IMR-90 (cell line): ENCODE measurements around the gene REPS2. TPM values are rescaled to one million over a fixed set of nuclear protein-coding genes. Genes with fewer than 3 reads are reported as not detected.

ENCODE experiments used
- ATAC-seq: fragments of 200-7000 bp; cut with Tn5 transposase; 2 replicates; pipeline ENCODE4 v1.9.1; 2020; ENCODE audit warnings: low read depth, mild to moderate bottlenecking, moderate library complexity
- BruUV-seq: library from RNA; stranded (reverse); fragments of 400-500 nt; replicated peaks from 2 replicates; lab custom pipeline; 2021; lab: Mats Ljungman, UMichigan
- CTCF ChIA-PET: fragments of 300-600 bp; formaldehyde crosslinking; extraction: SDS; loops from one replicate; lab custom pipeline; 2021; ENCODE audit warnings: antibody characterized with exemption; lab: Yijun Ruan, JAX
- POLR2A ChIA-PET: fragments of 300-600 bp; sonication (Branson Sonifier 250); formaldehyde crosslinking; loops from one replicate; lab custom pipeline; 2022; ENCODE audit warnings: antibody characterized with exemption; ENCODE audit not compliant: unreplicated experiment; lab: Charles Lee
- DNase-seq: peaks from one replicate; pipeline ENCODE4 v3.0.0; 2013
- H2AFZ ChIP-seq: replicated peaks from 2 replicates; pipeline ENCODE3; 2013; ENCODE audit warnings: low read length, mild to moderate bottlenecking; ENCODE audit not compliant: poor library complexity
- H2AK5ac ChIP-seq: 2 replicates; pipeline ENCODE4 v1.6.1; 2013; ENCODE audit warnings: low read depth, low read length, inconsistent platforms
- H2AK9ac ChIP-seq: replicated peaks from 2 replicates; pipeline ENCODE3; 2013; ENCODE audit warnings: mild to moderate bottlenecking, low read depth, low read length, moderate library complexity; ENCODE audit not compliant: poor library complexity
- H2BK120ac ChIP-seq: 2 replicates; pipeline ENCODE4 v1.6.1; 2013; ENCODE audit warnings: low read depth, low read length, inconsistent platforms
- H2BK15ac ChIP-seq: 3 replicates; pipeline ENCODE4 v1.6.1; 2013; ENCODE audit warnings: low read depth, low read length, inconsistent platforms
- H2BK20ac ChIP-seq: 2 replicates; pipeline ENCODE4 v1.6.1; 2013; ENCODE audit warnings: low read depth, mild to moderate bottlenecking, inconsistent platforms, low read length, moderate library complexity
- H2BK5ac ChIP-seq: 2 replicates; pipeline ENCODE4 v1.6.1; 2013; ENCODE audit warnings: mild to moderate bottlenecking, low read depth, low read length, inconsistent platforms; ENCODE audit not compliant: poor library complexity, severe bottlenecking
- H3K14ac ChIP-seq: replicated peaks from 2 replicates; pipeline ENCODE4 v1.6.1; 2013; ENCODE audit warnings: low read depth, low read length, inconsistent platforms
- H3K18ac ChIP-seq: 2 replicates; pipeline ENCODE4 v1.6.1; 2013; ENCODE audit warnings: low read depth, low read length, control low read depth
- H3K23ac ChIP-seq: 2 replicates; pipeline ENCODE4 v1.6.1; 2013; ENCODE audit warnings: low read depth, low read length, inconsistent platforms
- H3K27ac ChIP-seq: 2 replicates; pipeline ENCODE4 v1.5.1; 2013; ENCODE audit warnings: mild to moderate bottlenecking, control low read depth, low read length; ENCODE audit not compliant: insufficient read depth
- H3K27me3 ChIP-seq: 2 replicates; pipeline ENCODE4 v1.6.1; 2013; ENCODE audit warnings: low read length; ENCODE audit not compliant: control insufficient read depth, insufficient read depth
- H3K36me3 ChIP-seq: 2 replicates; pipeline ENCODE4 v1.6.1; 2013; ENCODE audit warnings: low read length, mixed read lengths; ENCODE audit not compliant: control insufficient read depth, insufficient read depth
- H3K4ac ChIP-seq: 2 replicates; pipeline ENCODE4 v1.6.1; 2013; ENCODE audit warnings: low read depth, low read length, inconsistent platforms
- H3K4me1 ChIP-seq: 2 replicates; pipeline ENCODE4 v1.6.1; 2013; ENCODE audit warnings: low read length, mixed read lengths; ENCODE audit not compliant: control insufficient read depth, insufficient read depth
- H3K4me2 ChIP-seq: 2 replicates; pipeline ENCODE4 v1.6.1; 2013; ENCODE audit warnings: low read depth, mild to moderate bottlenecking, control low read depth, low read length, moderate library complexity
- H3K4me3 ChIP-seq: 2 replicates; pipeline ENCODE4 v1.5.1; 2013; ENCODE audit warnings: low read depth, mild to moderate bottlenecking, control low read depth, low read length, moderate library complexity; ENCODE audit not compliant: insufficient read depth
- H3K56ac ChIP-seq: 2 replicates; pipeline ENCODE4 v1.6.1; 2013; ENCODE audit warnings: low read length, inconsistent platforms; ENCODE audit not compliant: insufficient read depth; ENCODE audit errors: extremely low read depth
- H3K79me1 ChIP-seq, 2 experiments: 2 replicates each; pipeline ENCODE4 v1.6.1; 2013; ENCODE audit warnings: low read length in 2 of 2, inconsistent platforms in 1 of 2, low read depth in 1 of 2
- H3K9ac ChIP-seq: 2 replicates; pipeline ENCODE4 v1.6.1; 2013; ENCODE audit warnings: low read depth, low read length, control low read depth
- H3K9me1 ChIP-seq: 2 replicates; pipeline ENCODE4 v1.6.1; 2013; ENCODE audit warnings: low read length, inconsistent platforms; ENCODE audit not compliant: insufficient read depth
- H3K9me3 ChIP-seq: 2 replicates; pipeline ENCODE4 v1.6.1; 2013; ENCODE audit warnings: low read length; ENCODE audit not compliant: control insufficient read depth, insufficient read depth
- H4K20me1 ChIP-seq: 2 replicates; pipeline ENCODE4 v1.6.1; 2013; ENCODE audit warnings: low read length, inconsistent platforms; ENCODE audit not compliant: insufficient read depth
- H4K5ac ChIP-seq: 2 replicates; pipeline ENCODE4 v1.6.1; 2013; ENCODE audit warnings: mild to moderate bottlenecking, low read depth, low read length, control low read depth
- H4K8ac ChIP-seq, 2 experiments: 2 replicates each; pipeline ENCODE4 v1.6.1; 2013; ENCODE audit warnings: low read depth in 2 of 2, low read length in 2 of 2, control low read depth in 1 of 2, inconsistent platforms in 1 of 2
- H4K91ac ChIP-seq: 2 replicates; pipeline ENCODE4 v1.6.1; 2013; ENCODE audit warnings: low read depth, low read length, inconsistent platforms; ENCODE audit not compliant: insufficient read depth
- BHLHE40 ChIP-seq: fragments of 150-350 bp; IDR thresholded peaks from 2 replicates; pipeline ENCODE4 v1.6.1; 2016; ENCODE audit warnings: mild to moderate bottlenecking, low read depth, low read length
- CHD1 ChIP-seq: IDR thresholded peaks from 2 replicates; pipeline ENCODE4 v1.6.1; 2012; ENCODE audit warnings: low read depth, low read length, improper control_type of control experiment
- CTCF ChIP-seq: conservative IDR thresholded peaks from 2 replicates; pipeline ENCODE4 v1.5.1; 2012; ENCODE audit warnings: mild to moderate bottlenecking, low read depth, low read length, improper control_type of control experiment
- FOS ChIP-seq: fragments of 150-350 bp; IDR thresholded peaks from 2 replicates; pipeline ENCODE4 v1.6.1; 2016; ENCODE audit warnings: low read depth, low read length
- MAFK ChIP-seq: IDR thresholded peaks from 2 replicates; pipeline ENCODE4 v1.6.1; 2012; ENCODE audit warnings: low read depth, low read length, improper control_type of control experiment
- NFE2L2 ChIP-seq: fragments of 150-350 bp; IDR thresholded peaks from 2 replicates; pipeline ENCODE4 v1.6.1; 2016; ENCODE audit warnings: low read depth, mild to moderate bottlenecking, low read length
- RCOR1 ChIP-seq: IDR thresholded peaks from 2 replicates; pipeline ENCODE4 v1.6.1; 2012; ENCODE audit warnings: mild to moderate bottlenecking, low read length, improper control_type of control experiment; ENCODE audit not compliant: insufficient replicate concordance
- RFX5 ChIP-seq: IDR thresholded peaks from 2 replicates; pipeline ENCODE4 v1.8.0; 2012; ENCODE audit warnings: low read depth, mild to moderate bottlenecking, low read length, moderate library complexity
- SMC3 ChIP-seq: fragments of 150-350 bp; IDR thresholded peaks from 2 replicates; pipeline ENCODE4 v1.6.1; 2016; ENCODE audit warnings: low read depth, mild to moderate bottlenecking, antibody characterized with exemption, low read length, moderate library complexity
- WGBS, 2 experiments: methylation state at CpG; one replicate each; pipeline versions ENCODE4 v1.1.5 to v1.1.7; 2013; ENCODE audit warnings: missing lambda C conversion rate in 2 of 2; ENCODE audit not compliant: insufficient read length in 1 of 2; ENCODE audit errors: extremely low coverage in 2 of 2; 5-methylcytosine and 5-hydroxymethylcytosine counted together
- dilution Hi-C: fragments of 300-500 bp; cut with HindIII; formaldehyde crosslinking; loops from one replicate; pipeline ENCODE4 v1.14.3; 2018; ENCODE audit warnings: low sequenced_read_pairs; ENCODE audit not compliant: unreplicated experiment
- in situ Hi-C: fragments of 300-500 bp; cut with MboI; formaldehyde crosslinking; loops from 3 replicates; pipeline ENCODE4 v1.14.3; 2019; ENCODE audit warnings: low sequenced_read_pairs, inconsistent platforms, mixed read lengths
- intact Hi-C: fragments of 100-400 bp; cut with micrococcal nuclease; formaldehyde crosslinking; loops from 2 replicates; pipeline ENCODE4 v1.10.0; 2022
- polyA plus RNA-seq, 3 experiments: library from polyadenylated mRNA; depleted of rRNA; stranded (reverse); fragments of >200 nt; gene quantifications; 2 replicates each; pipeline ENCODE4 v1.2.3, GENCODE V29; 2012; ENCODE audit warnings: low replicate concordance in 1 of 3
- total RNA-seq: library from RNA; depleted of rRNA; stranded (reverse); fragments of >200 nt; gene quantifications from 2 replicates; pipeline ENCODE4 v1.2.3, GENCODE V29; 2012

Gene REPS2
- total and polyA plus RNA-seq, 2 of the 4 experiments (the other 2 are of a cell fraction): 0.02 to 0.18 TPM

DNA sequence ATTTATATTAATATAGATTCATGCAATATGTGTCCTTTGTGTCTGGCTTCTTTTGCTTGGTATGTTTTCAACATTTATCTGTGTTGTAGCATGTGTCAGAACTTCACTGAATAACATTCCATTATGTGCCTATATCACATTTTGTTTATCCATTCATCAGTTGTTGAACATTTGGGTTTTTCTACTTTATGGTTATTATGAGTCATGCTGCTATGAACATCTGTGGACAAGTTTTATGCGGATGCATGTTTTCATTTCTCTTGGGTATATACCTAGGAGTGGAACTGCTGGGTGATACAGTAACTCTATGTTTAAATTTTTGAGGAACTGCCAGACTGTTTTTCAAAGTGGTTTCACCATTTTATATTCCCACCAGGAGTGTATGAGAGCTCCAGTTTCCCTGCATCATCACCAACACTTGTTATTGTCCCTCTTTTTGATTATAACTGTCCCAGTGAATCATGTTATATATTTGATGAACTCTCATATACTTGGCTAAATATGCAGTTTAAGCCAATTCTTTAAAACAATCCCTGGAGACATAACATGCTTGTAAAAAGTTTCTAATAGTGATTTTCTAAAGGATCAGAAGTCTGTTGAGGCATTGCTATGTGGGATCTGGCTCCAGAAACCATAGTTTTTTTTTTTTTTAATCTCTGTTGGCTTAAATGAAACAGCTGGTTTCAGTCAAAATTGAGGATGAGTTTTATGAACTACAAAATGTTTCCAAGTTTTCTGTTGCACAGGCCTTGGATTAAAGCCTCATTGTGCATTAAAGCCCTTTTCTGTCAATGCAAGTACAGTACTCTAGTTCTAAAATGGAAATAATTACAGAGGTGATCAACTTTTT, 21.6 kb upstream of the REPS2 start:
- Histone ChIP-seq H2BK15ac (no peak overlapping the region), H3K4me3 (no peak overlapping the region), H4K91ac (no peak overlapping the region), H3K79me1 (no peaks in the 10 kb centered on the region), H3K4ac (no peak overlapping the region), H3K14ac (no peak overlapping the region), H3K27ac (no peak overlapping the region), H2BK120ac (no peak overlapping the region), H2AFZ (no peak overlapping the region), H2BK20ac (no peak overlapping the region), H3K23ac (no peak overlapping the region), H3K27me3 (no peaks in the 10 kb centered on the region; the same call in none of the 2 replicates), H3K9ac (no peak overlapping the region), H4K8ac (no peak overlapping the region), H3K4me1 (no peaks in the 10 kb centered on the region), H4K20me1 (no peaks in the 10 kb centered on the region), H3K56ac (no peak overlapping the region), H3K9me1 (no peaks in the 10 kb centered on the region), H3K18ac (no peak overlapping the region), H3K4me2 (no peak overlapping the region), H3K9me3 (no peaks in the 10 kb centered on the region), H2BK5ac (no peak overlapping the region), H4K5ac (no peak overlapping the region), H2AK9ac (no peak overlapping the region), H2AK5ac (no peak overlapping the region), H3K36me3 (no peaks in the 10 kb centered on the region)
- no peak for TF ChIP-seq RFX5
- no peak for TF ChIP-seq SMC3
- TF ChIP-seq CHD1: no peak
- no peak for TF ChIP-seq BHLHE40
- no peak for TF ChIP-seq RCOR1
- TF ChIP-seq MAFK: no peak
- TF ChIP-seq CTCF: no peak
- TF ChIP-seq FOS: no peak
- no peak for TF ChIP-seq NFE2L2
- no peak for DNase-seq
- intact Hi-C loops (loop anchor here (10.0 kb wide), 1 partner anchor 1920 kb away; no protein-coding TSS in a partner anchor), dilution Hi-C loops (no loop called here), in situ Hi-C loops (no loop called here)
- WGBS, 2 experiments: no CpG with 5 or more reads among the region's 1 CpG
- ATAC-seq: no peak
- CTCF ChIA-PET: no interaction called here
- no TSS peak for BruUV-seq
- POLR2A ChIA-PET: no interaction called here
